ENCODE measurements around the gene COL19A1.

DNA sequence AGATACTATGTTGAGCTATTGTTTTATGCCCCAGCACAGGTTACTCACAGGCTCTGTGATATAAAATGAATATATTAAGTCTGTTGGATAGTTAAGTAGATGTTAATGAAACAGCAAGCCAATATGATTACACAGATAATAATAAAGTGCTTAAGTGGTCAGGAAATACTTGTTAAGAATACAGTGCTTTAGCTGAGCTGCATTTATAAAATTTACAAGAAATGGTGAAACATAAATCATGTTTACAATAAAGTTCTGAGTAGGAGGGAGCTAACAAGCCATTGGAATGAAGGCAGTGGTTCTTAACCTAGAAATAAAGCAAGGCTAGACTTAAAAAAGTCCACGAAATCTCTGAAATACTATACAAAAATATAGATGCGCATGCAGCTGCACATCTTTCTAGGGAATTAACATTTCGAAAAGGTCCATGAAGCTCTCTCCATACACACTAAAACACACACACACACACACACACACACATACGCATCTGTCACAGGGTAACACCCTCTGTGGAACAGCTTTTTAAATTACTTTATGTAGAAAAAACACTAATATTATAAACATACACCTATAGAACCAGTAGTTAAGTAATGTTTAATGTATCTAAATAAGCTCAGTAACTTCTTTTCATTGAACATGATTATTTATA, 349.2 kb downstream of the COL19A1 start:
- TF ChIP-seq, protein P1, sequence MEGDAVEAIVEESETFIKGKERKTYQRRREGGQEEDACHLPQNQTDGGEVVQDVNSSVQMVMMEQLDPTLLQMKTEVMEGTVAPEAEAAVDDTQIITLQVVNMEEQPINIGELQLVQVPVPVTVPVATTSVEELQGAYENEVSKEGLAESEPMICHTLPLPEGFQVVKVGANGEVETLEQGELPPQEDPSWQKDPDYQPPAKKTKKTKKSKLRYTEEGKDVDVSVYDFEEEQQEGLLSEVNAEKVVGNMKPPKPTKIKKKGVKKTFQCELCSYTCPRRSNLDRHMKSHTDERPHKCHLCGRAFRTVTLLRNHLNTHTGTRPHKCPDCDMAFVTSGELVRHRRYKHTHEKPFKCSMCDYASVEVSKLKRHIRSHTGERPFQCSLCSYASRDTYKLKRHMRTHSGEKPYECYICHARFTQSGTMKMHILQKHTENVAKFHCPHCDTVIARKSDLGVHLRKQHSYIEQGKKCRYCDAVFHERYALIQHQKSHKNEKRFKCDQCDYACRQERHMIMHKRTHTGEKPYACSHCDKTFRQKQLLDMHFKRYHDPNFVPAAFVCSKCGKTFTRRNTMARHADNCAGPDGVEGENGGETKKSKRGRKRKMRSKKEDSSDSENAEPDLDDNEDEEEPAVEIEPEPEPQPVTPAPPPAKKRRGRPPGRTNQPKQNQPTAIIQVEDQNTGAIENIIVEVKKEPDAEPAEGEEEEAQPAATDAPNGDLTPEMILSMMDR (IDR thresholded peaks at IDR 0.05; ENCODE audit: low read depth, low read length) = no peak
- no peak for TF ChIP-seq EZH2phosphoT487 (IDR thresholded peaks at IDR 0.05; ENCODE audit: low read depth)

All from OCI-LY3 (cell line).